ENCODE measurements around the gene TMEM253. TPM values are rescaled to one million over a fixed set of nuclear protein-coding genes. Genes with fewer than 3 reads are reported as not detected.

TMEM253 gene
- total and polyA plus RNA-seq, 2 experiments from 2014 or later: 4.9 to 5.4 TPM

GRCh38 chr14:21113369-21113768, 12.5 kb downstream of the TMEM253 start:
- no peak for DNase-seq (ENCODE audit: low spot score)
- Histone ChIP-seq H3K27ac (no peak overlapping the region), H3K9me2 (replicated peaks; ENCODE audit: insufficient read depth) (no peaks in the 10 kb centered on the region), H3K4me1 (ENCODE audit: insufficient read depth) (no peaks in the 10 kb centered on the region), H3K4me3 (no peak overlapping the region), H2AFZ (no peak overlapping the region), H3K4me2 (no peak overlapping the region), H4K20me1 (ENCODE audit: insufficient read depth, poor library complexity, severe bottlenecking) (no peaks in the 10 kb centered on the region), H3K79me2 (no peaks in the 10 kb centered on the region), H3K27me3 (no peaks in the 10 kb centered on the region), H3K9me3 (ENCODE audit: low read depth) (no peaks in the 10 kb centered on the region), H3K36me3 (replicated peaks; ENCODE audit: insufficient read depth, low read depth) (no peaks in the 10 kb centered on the region)
- TF ChIP-seq, protein P1, sequence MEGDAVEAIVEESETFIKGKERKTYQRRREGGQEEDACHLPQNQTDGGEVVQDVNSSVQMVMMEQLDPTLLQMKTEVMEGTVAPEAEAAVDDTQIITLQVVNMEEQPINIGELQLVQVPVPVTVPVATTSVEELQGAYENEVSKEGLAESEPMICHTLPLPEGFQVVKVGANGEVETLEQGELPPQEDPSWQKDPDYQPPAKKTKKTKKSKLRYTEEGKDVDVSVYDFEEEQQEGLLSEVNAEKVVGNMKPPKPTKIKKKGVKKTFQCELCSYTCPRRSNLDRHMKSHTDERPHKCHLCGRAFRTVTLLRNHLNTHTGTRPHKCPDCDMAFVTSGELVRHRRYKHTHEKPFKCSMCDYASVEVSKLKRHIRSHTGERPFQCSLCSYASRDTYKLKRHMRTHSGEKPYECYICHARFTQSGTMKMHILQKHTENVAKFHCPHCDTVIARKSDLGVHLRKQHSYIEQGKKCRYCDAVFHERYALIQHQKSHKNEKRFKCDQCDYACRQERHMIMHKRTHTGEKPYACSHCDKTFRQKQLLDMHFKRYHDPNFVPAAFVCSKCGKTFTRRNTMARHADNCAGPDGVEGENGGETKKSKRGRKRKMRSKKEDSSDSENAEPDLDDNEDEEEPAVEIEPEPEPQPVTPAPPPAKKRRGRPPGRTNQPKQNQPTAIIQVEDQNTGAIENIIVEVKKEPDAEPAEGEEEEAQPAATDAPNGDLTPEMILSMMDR (IDR thresholded peaks at IDR 0.05; ENCODE audit: poor library complexity): no peak
- no peak for TF ChIP-seq EZH2phosphoT487 (IDR thresholded peaks at IDR 0.05; ENCODE audit: low read depth, severe bottlenecking, unreplicated experiment)
- TF ChIP-seq EZH2 (IDR thresholded peaks at IDR 0.05; ENCODE audit: borderline replicate concordance): no peak
- WGBS (ENCODE audit: low lambda C conversion rate, missing lambda C conversion rate): 95% methylated on average over 2 of the region's 2 CpGs

GRCh38 chr14:21118933-21119332, 18.1 kb downstream of the TMEM253 start:
- Histone ChIP-seq H3K79me2 (no peaks in the 10 kb centered on the region), H3K9me3 (ENCODE audit: low read depth) (no peaks in the 10 kb centered on the region), H2AFZ (no peak overlapping the region), H4K20me1 (ENCODE audit: insufficient read depth, poor library complexity, severe bottlenecking) (no peaks in the 10 kb centered on the region), H3K36me3 (replicated peaks; ENCODE audit: insufficient read depth, low read depth) (no peaks in the 10 kb centered on the region), H3K4me2 (no peak overlapping the region), H3K4me1 (ENCODE audit: insufficient read depth) (no peaks in the 10 kb centered on the region), H3K27ac (no peak overlapping the region), H3K27me3 (no peaks in the 10 kb centered on the region), H3K4me3 (no peak overlapping the region), H3K9me2 (replicated peaks; ENCODE audit: insufficient read depth) (no peaks in the 10 kb centered on the region)
- 96% methylated on average over 3 of the region's 3 CpGs for WGBS (ENCODE audit: low lambda C conversion rate, missing lambda C conversion rate)
- DNase-seq (ENCODE audit: low spot score): no peak
- TF ChIP-seq, protein P1 (IDR thresholded peaks at IDR 0.05; ENCODE audit: poor library complexity): no peak
- TF ChIP-seq EZH2 (IDR thresholded peaks at IDR 0.05; ENCODE audit: borderline replicate concordance): no peak

GRCh38 chr14:21120686-21121085, 19.8 kb downstream of the TMEM253 start:
- Histone ChIP-seq H3K4me1 (ENCODE audit: insufficient read depth) (no peaks in the 10 kb centered on the region), H3K9me2 (replicated peaks; ENCODE audit: insufficient read depth) (no peaks in the 10 kb centered on the region), H3K4me2 (no peak overlapping the region), H2AFZ (no peak overlapping the region), H4K20me1 (ENCODE audit: insufficient read depth, poor library complexity, severe bottlenecking) (no peaks in the 10 kb centered on the region), H3K4me3 (no peak overlapping the region), H3K27me3 (no peaks in the 10 kb centered on the region), H3K36me3 (replicated peaks; ENCODE audit: insufficient read depth, low read depth) (no peaks in the 10 kb centered on the region), H3K27ac (no peak overlapping the region), H3K9me3 (ENCODE audit: low read depth) (no peaks in the 10 kb centered on the region), H3K79me2 (no peaks in the 10 kb centered on the region)
- 84% methylated on average over 6 of the region's 6 CpGs for WGBS (ENCODE audit: low lambda C conversion rate, missing lambda C conversion rate)
- DNase-seq (ENCODE audit: low spot score): no peak
- TF ChIP-seq EZH2phosphoT487 (IDR thresholded peaks at IDR 0.05; ENCODE audit: low read depth, severe bottlenecking, unreplicated experiment) (no peak), EZH2 (IDR thresholded peaks at IDR 0.05; ENCODE audit: borderline replicate concordance) (no peak)
- TF ChIP-seq, protein P1 (IDR thresholded peaks at IDR 0.05; ENCODE audit: poor library complexity): no peak

- Histone ChIP-seq H3K4me3 (no peak overlapping the region), H3K4me1 (ENCODE audit: insufficient read depth) (no peaks in the 10 kb centered on the region), H3K36me3 (replicated peaks; ENCODE audit: insufficient read depth, low read depth) (no peaks in the 10 kb centered on the region), H3K27me3 (no peaks in the 10 kb centered on the region), H3K9me2 (replicated peaks; ENCODE audit: insufficient read depth) (no peaks in the 10 kb centered on the region), H3K4me2 (no peak overlapping the region), H3K9me3 (ENCODE audit: low read depth) (no peaks in the 10 kb centered on the region), H3K27ac (no peak overlapping the region), H2AFZ (no peak overlapping the region), H3K79me2 (no peaks in the 10 kb centered on the region), H4K20me1 (ENCODE audit: insufficient read depth, poor library complexity, severe bottlenecking) (no peaks in the 10 kb centered on the region)
- 74% methylated on average over 1 of the region's 1 CpG for WGBS (ENCODE audit: low lambda C conversion rate, missing lambda C conversion rate)
- TF ChIP-seq EZH2phosphoT487 (IDR thresholded peaks at IDR 0.05; ENCODE audit: low read depth, severe bottlenecking, unreplicated experiment) (no peak), EZH2 (IDR thresholded peaks at IDR 0.05; ENCODE audit: borderline replicate concordance) (no peak)
- TF ChIP-seq, protein P1 (IDR thresholded peaks at IDR 0.05; ENCODE audit: poor library complexity): no peak
- DNase-seq (ENCODE audit: low spot score): no peak
These were observed 20.3 kb downstream of the TMEM253 start for GRCh38 chr14:21121122-21121521.

All from hepatocyte (in vitro differentiated cells).